ENCODE data around the gene MYO1A. TPM values are rescaled to one million over a fixed set of nuclear protein-coding genes. Genes with fewer than 3 reads are reported as not detected.

MYO1A gene
- total RNA-seq, 2 experiments from 2014 or later = 0.19 to 0.47 TPM

GRCh38 chr12:57010627-57011247 lies 39.2 kb downstream of the MYO1A start:
- no peaks in the 10 kb centered on the region for H3K36me3 ChIP-seq (ENCODE audit: insufficient read depth, low read length)
- H3K9me3 ChIP-seq (ENCODE audit: low read length) = no peaks in the 10 kb centered on the region
- CTCF ChIA-PET (ENCODE audit: unreplicated experiment) = interaction anchor here (1.1 kb wide), 1 partner anchor 9 kb away, joined by 3 read pairs; no protein-coding TSS in a partner anchor
- TF ChIP-seq EZH2phosphoT487 (IDR thresholded peaks at IDR 0.05; ENCODE audit: borderline replicate concordance, low read depth, low read length) = no peak
- TF ChIP-seq CTCF (conservative IDR thresholded peaks at IDR 0.05; ENCODE audit: low read length) = no peak
- H2AFZ ChIP-seq (ENCODE audit: low read length) = no peak overlapping the region
- peaks cover 2% of the 10 kb centered on the region; the same call in 1 of the 2 replicates for H3K79me2 ChIP-seq (ENCODE audit: insufficient read depth, low read depth, low read length)
- no peak overlapping the region for H3K27ac ChIP-seq (ENCODE audit: low read depth, low read length, poor library complexity, severe bottlenecking)
- POLR2A ChIA-PET = interaction anchor here (0.6 to 0.9 kb wide), 3 partner anchors 53 to 380 kb away, joined by 3 to 4 read pairs (median 3); partner anchors contain the start of genes RDH16 and STAT6
- BruUV-seq (replicated peaks) = no TSS peak
- no peak overlapping the region for H3K4me3 ChIP-seq (ENCODE audit: low read depth, low read length, poor library complexity, severe bottlenecking)
- intact Hi-C loops (cut with micrococcal nuclease; ENCODE audit: unreplicated experiment) = no loop called here
- no peaks in the 10 kb centered on the region for H3K9me2 ChIP-seq (ENCODE audit: insufficient read depth, low read length)
- H4K20me1 ChIP-seq (ENCODE audit: insufficient read depth, low read length) = no peaks in the 10 kb centered on the region
- H3K4me1 ChIP-seq (ENCODE audit: insufficient read depth, low read length, poor library complexity, severe bottlenecking) = peaks cover 7% of the 10 kb centered on the region
- no peak for DNase-seq (ENCODE audit: low spot score)
- no peak overlapping the region for H3K4me2 ChIP-seq (ENCODE audit: low read length)

- Histone ChIP-seq H3K4me3 (ENCODE audit: low read depth, low read length, poor library complexity, severe bottlenecking) (no peak overlapping the region), H2AFZ (ENCODE audit: low read length) (no peak overlapping the region), H3K4me2 (ENCODE audit: low read length) (no peak overlapping the region), H3K79me2 (ENCODE audit: insufficient read depth, low read depth, low read length) (peaks cover 8% of the 10 kb centered on the region; the same call in 1 of the 2 replicates), H3K4me1 (ENCODE audit: insufficient read depth, low read length, poor library complexity, severe bottlenecking) (peaks cover 12% of the 10 kb centered on the region), H4K20me1 (ENCODE audit: insufficient read depth, low read length) (0 out of 2 replicates have a peak, but pooled peaks cover 1% of the 10 kb centered on the region), H3K9me3 (ENCODE audit: low read length) (no peaks in the 10 kb centered on the region), H3K9me2 (ENCODE audit: insufficient read depth, low read length) (no peaks in the 10 kb centered on the region), H3K27ac (ENCODE audit: low read depth, low read length, poor library complexity, severe bottlenecking) (no peak overlapping the region), H3K36me3 (ENCODE audit: insufficient read depth, low read length) (no peaks in the 10 kb centered on the region)
- DNase-seq (ENCODE audit: low spot score) = no peak
- no TSS peak for BruUV-seq (replicated peaks)
- POLR2A ChIA-PET = interaction anchor here (0.9 kb wide), 2 partner anchors 53 to 101 kb away, joined by 3 read pairs; partner anchors contain the start of genes RDH16 and STAT6
- CTCF ChIA-PET (ENCODE audit: unreplicated experiment) = no interaction called here
- intact Hi-C loops (cut with micrococcal nuclease; ENCODE audit: unreplicated experiment) = loop anchor here (2.0 to 5.0 kb wide), 2 partner anchors 59 to 172 kb away; no protein-coding TSS in a partner anchor
- TF ChIP-seq EZH2phosphoT487 (IDR thresholded peaks at IDR 0.05; ENCODE audit: borderline replicate concordance, low read depth, low read length) = no peak
- no peak for TF ChIP-seq CTCF (conservative IDR thresholded peaks at IDR 0.05; ENCODE audit: low read length)
Observed at GRCh38 chr12:57009949-57010626, 39.8 kb downstream of the MYO1A start.

Measured in OCI-LY7 (cell line).